Hepatocyte (in vitro differentiated cells): ENCODE measurements around the gene TRIM10. TPM values are rescaled to one million over a fixed set of nuclear protein-coding genes. Genes with fewer than 3 reads are reported as not detected.

ENCODE experiments used
- DNase-seq: peaks from one replicate; pipeline ENCODE4 v3.0.0-alpha.2; 2016; ENCODE audit warnings: low spot score
- H2AFZ ChIP-seq: fragments of 200-600 bp; sonication (generic); 2 replicates; pipeline ENCODE4 v1.6.0; 2016; ENCODE audit warnings: antibody characterized with exemption, mild to moderate bottlenecking
- H3K27ac ChIP-seq: fragments of 200-600 bp; sonication (generic); 2 replicates; pipeline ENCODE4 v1.5.1; 2016; ENCODE audit warnings: mild to moderate bottlenecking
- H3K27me3 ChIP-seq: fragments of 200-600 bp; sonication (generic); 2 replicates; pipeline ENCODE4 v1.6.1; 2016
- H3K36me3 ChIP-seq: fragments of 200-600 bp; sonication (generic); replicated peaks from 2 replicates; pipeline ENCODE4 v1.5.1; 2016; ENCODE audit warnings: low read depth; ENCODE audit not compliant: insufficient read depth
- H3K4me1 ChIP-seq: fragments of 200-600 bp; sonication (generic); 2 replicates; pipeline ENCODE4 v1.5.1; 2016; ENCODE audit warnings: mild to moderate bottlenecking, moderate library complexity; ENCODE audit not compliant: insufficient read depth
- H3K4me2 ChIP-seq: fragments of 200-600 bp; sonication (generic); 2 replicates; pipeline ENCODE4 v1.6.0; 2016
- H3K4me3 ChIP-seq: fragments of 200-600 bp; sonication (generic); 2 replicates; pipeline ENCODE4 v1.5.1; 2016; ENCODE audit warnings: mild to moderate bottlenecking
- H3K79me2 ChIP-seq: fragments of 200-600 bp; sonication (generic); 2 replicates; pipeline ENCODE4 v1.6.0; 2017; ENCODE audit warnings: mild to moderate bottlenecking
- H3K9me2 ChIP-seq: fragments of 200-600 bp; sonication (generic); replicated peaks from 2 replicates; pipeline ENCODE4 v1.6.0; 2017; ENCODE audit warnings: mild to moderate bottlenecking; ENCODE audit not compliant: insufficient read depth
- H3K9me3 ChIP-seq: fragments of 200-600 bp; sonication (generic); 2 replicates; pipeline ENCODE4 v1.5.1; 2016; ENCODE audit warnings: low read depth, mild to moderate bottlenecking
- H4K20me1 ChIP-seq: fragments of 200-600 bp; sonication (generic); 2 replicates; pipeline ENCODE4 v1.6.0; 2016; ENCODE audit warnings: mild to moderate bottlenecking; ENCODE audit not compliant: insufficient read depth, poor library complexity, severe bottlenecking
- EZH2 ChIP-seq: fragments of 200-600 bp; sonication (generic); IDR thresholded peaks from 2 replicates; pipeline ENCODE4 v1.6.1; 2016; ENCODE audit warnings: antibody characterized with exemption, mild to moderate bottlenecking, borderline replicate concordance
- EZH2phosphoT487 ChIP-seq: fragments of 200-600 bp; sonication (generic); IDR thresholded peaks from one replicate; pipeline ENCODE4 v1.6.1; 2018; ENCODE audit warnings: antibody characterized with exemption, mild to moderate bottlenecking, low read depth, moderate library complexity; ENCODE audit not compliant: unreplicated experiment, severe bottlenecking
- WGBS: methylation state at CpG from one replicate; pipeline ENCODE4 v1.1.6; 2016; ENCODE audit warnings: low lambda C conversion rate; ENCODE audit errors: missing lambda C conversion rate; 5-methylcytosine and 5-hydroxymethylcytosine counted together
- polyA plus RNA-seq: library from polyadenylated mRNA; unstranded; fragments of >200 nt; fragmentation: Nextera tagmentation; extraction: Ambion mirVana; gene quantifications from 2 replicates; pipeline ENCODE4 v1.2.1, GENCODE V29; 2016
- total RNA-seq: library from RNA; depleted of rRNA; stranded (reverse); fragments of >200 nt; gene quantifications from 2 replicates; pipeline ENCODE4 v1.2.3, GENCODE V29; 2014
- TF ChIP-seq, protein P1 (sequence below): fragments of 200-600 bp; sonication (generic); IDR thresholded peaks from 2 replicates; pipeline ENCODE4 v1.5.1; 2016; ENCODE audit warnings: antibody characterized with exemption, mild to moderate bottlenecking; ENCODE audit not compliant: poor library complexity

The TRIM10 gene
- total and polyA plus RNA-seq, 2 experiments from 2014 or later = 0.27 to 1.1 TPM

DNA sequence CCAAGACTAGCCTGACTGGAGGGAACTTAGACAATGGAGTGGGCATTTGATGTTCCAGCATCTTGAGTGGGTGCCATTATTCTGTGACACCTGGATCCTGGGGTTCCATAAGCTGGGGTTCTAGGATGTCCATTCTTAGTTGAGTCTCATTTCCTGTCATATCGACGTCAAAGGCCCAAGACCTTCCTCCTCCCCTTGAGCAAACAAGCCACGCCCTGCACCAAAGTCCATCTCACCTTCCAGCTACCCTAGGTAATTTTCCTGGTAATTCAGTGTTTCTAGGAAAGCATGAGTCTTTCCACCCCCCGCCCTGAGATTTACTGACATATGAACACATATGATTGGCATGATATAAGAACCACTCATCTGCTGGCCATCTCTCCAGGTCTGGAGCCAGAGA is 25.3 kb downstream of the TRIM10 start, which contains the start of gene TRIM40:
Gene TRIM40, plus strand, starts transcription at position 384 of the 400 bp plus-strand sequence. CDS start 897 bp downstream, outside the sequence.
- Histone ChIP-seq H3K27ac (peak within 1 kb of the TSS; percentile 74), H3K4me1 (peaks cover 3% of the 10 kb centered on the region), H3K79me2 (no peaks in the 10 kb centered on the region), H3K36me3 (no peaks in the 10 kb centered on the region), H3K4me3 (no peak within 1 kb of the TSS), H3K27me3 (peaks cover 6% of the 10 kb centered on the region), H3K9me3 (no peaks in the 10 kb centered on the region), H3K9me2 (no peaks in the 10 kb centered on the region), H2AFZ (no peak within 1 kb of the TSS), H4K20me1 (no peaks in the 10 kb centered on the region), H3K4me2 (no peak within 1 kb of the TSS)
- 81% methylated on average over 4 of the region's 4 CpGs for WGBS
- DNase-seq = peak; percentile 77
- TF ChIP-seq, protein P1, sequence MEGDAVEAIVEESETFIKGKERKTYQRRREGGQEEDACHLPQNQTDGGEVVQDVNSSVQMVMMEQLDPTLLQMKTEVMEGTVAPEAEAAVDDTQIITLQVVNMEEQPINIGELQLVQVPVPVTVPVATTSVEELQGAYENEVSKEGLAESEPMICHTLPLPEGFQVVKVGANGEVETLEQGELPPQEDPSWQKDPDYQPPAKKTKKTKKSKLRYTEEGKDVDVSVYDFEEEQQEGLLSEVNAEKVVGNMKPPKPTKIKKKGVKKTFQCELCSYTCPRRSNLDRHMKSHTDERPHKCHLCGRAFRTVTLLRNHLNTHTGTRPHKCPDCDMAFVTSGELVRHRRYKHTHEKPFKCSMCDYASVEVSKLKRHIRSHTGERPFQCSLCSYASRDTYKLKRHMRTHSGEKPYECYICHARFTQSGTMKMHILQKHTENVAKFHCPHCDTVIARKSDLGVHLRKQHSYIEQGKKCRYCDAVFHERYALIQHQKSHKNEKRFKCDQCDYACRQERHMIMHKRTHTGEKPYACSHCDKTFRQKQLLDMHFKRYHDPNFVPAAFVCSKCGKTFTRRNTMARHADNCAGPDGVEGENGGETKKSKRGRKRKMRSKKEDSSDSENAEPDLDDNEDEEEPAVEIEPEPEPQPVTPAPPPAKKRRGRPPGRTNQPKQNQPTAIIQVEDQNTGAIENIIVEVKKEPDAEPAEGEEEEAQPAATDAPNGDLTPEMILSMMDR = no peak
- no peak for TF ChIP-seq EZH2
- TF ChIP-seq EZH2phosphoT487 = no peak

DNA sequence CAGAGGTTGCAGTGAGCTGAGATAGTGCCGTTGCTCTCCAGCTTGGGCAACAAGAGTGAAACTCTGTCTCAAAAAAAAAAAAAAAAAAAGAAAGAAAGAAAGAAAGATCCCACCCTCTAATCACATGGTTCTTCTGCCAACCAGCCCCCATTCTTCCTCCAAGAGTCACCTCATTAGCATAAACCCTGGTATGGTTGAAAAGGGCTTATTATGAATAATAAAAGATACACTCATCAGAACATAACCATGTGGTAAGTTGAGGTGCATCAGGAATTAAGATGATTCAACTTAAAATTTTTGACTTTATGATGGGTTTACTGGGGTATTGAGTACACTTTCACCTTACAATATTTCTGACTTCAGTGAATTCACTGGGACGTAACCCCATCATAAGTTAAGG is 25.9 kb downstream of the TRIM10 start:
- H3K4me1 ChIP-seq = peaks cover 8% of the 10 kb centered on the region
- no peaks in the 10 kb centered on the region for H3K9me2 ChIP-seq
- H3K4me2 ChIP-seq = no peak overlapping the region
- TF ChIP-seq, protein P1 = no peak
- TF ChIP-seq EZH2phosphoT487 = no peak
- TF ChIP-seq EZH2 = no peak
- no peaks in the 10 kb centered on the region for H3K9me3 ChIP-seq
- no peaks in the 10 kb centered on the region for H3K79me2 ChIP-seq
- no peaks in the 10 kb centered on the region for H4K20me1 ChIP-seq
- H3K4me3 ChIP-seq = no peak overlapping the region
- no peak overlapping the region for H2AFZ ChIP-seq
- 98% methylated on average over 2 of the region's 2 CpGs for WGBS
- H3K27ac ChIP-seq = peak overlapping the region; percentile 74
- H3K27me3 ChIP-seq = peaks cover 6% of the 10 kb centered on the region
- H3K36me3 ChIP-seq = no peaks in the 10 kb centered on the region
- DNase-seq = no peak

DNA sequence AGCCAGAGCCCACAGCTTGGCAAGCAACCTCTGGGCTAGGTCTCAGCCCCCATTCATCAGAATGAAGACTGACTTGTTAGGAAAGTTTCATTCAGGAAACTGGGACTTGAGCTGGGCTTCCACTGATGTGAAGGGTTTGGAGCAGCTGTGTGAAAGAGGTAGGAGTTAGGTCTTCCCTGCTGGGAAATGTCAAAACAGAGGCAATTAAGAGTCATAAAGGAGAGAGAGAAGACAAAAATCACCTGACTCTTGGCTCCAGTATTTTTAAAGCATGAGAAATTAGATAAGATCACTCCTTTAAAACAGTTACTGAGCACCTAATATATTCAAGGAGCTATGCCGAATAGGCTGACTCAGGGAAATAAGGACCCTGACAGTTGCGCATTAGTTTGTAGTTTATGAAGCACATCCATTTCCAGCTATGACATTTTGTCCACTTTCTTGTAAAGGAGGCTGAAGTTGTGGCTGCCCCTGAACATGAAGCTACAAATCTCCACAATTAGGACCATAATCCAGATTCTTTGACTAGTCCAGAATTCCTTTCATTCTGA is 29.0 kb downstream of the TRIM10 start:
- no peaks in the 10 kb centered on the region for H4K20me1 ChIP-seq
- H3K36me3 ChIP-seq = no peaks in the 10 kb centered on the region
- no peak overlapping the region for H3K4me2 ChIP-seq
- no peaks in the 10 kb centered on the region for H3K9me2 ChIP-seq
- H3K79me2 ChIP-seq = no peaks in the 10 kb centered on the region
- WGBS = 76% methylated on average over 2 of the region's 2 CpGs
- DNase-seq = no peak
- H2AFZ ChIP-seq = no peak overlapping the region
- H3K4me1 ChIP-seq = peaks cover 21% of the 10 kb centered on the region
- TF ChIP-seq EZH2phosphoT487 (no peak), EZH2 (no peak)
- TF ChIP-seq, protein P1 = no peak
- H3K27me3 ChIP-seq = peaks cover 34% of the 10 kb centered on the region
- no peak overlapping the region for H3K4me3 ChIP-seq
- H3K27ac ChIP-seq = peak overlapping the region; percentile 40
- no peaks in the 10 kb centered on the region for H3K9me3 ChIP-seq
